Choroid plexus epithelial cell (primary cell): Measurements from ENCODE around the gene IKBKE.

ENCODE experiments used
- DNase-seq: peaks from one replicate; pipeline ENCODE4 v3.0.0-alpha.2; 2010; ENCODE audit warnings: low read depth
- H3K4me3 ChIP-seq: 2 replicates; pipeline ENCODE4 v1.5.1; 2011; ENCODE audit warnings: low read depth, mild to moderate bottlenecking, control low read depth, low read length, moderate library complexity
- CTCF ChIP-seq: conservative IDR thresholded peaks from 2 replicates; pipeline ENCODE4 v1.5.1; 2011; ENCODE audit warnings: low read depth, mild to moderate bottlenecking, control low read depth, inconsistent platforms, low read length, moderate library complexity

IKBKE gene

DNA sequence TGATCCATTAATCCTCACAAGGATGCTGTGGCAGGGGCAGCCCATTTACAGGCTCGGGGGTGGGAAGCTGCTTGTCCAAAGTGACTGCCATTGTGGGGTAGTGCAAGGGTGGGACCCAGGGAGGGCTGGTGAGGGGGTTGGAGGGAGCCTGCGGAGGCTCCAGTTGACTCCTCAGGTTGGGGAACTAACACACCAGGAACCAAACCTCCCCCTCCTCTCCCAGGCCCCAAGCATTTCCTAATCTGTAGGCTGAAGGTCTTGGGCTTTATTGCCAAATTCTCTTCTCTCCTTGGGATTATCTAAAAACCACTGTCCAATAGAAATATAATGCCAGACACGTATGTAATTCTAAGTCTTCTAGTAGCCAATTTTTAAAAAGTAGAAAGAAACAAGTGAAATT lies 18.2 kb downstream of the IKBKE start:
- TF ChIP-seq CTCF: no peak
- H3K4me3 ChIP-seq: no peak overlapping the region
- no peak for DNase-seq

DNA sequence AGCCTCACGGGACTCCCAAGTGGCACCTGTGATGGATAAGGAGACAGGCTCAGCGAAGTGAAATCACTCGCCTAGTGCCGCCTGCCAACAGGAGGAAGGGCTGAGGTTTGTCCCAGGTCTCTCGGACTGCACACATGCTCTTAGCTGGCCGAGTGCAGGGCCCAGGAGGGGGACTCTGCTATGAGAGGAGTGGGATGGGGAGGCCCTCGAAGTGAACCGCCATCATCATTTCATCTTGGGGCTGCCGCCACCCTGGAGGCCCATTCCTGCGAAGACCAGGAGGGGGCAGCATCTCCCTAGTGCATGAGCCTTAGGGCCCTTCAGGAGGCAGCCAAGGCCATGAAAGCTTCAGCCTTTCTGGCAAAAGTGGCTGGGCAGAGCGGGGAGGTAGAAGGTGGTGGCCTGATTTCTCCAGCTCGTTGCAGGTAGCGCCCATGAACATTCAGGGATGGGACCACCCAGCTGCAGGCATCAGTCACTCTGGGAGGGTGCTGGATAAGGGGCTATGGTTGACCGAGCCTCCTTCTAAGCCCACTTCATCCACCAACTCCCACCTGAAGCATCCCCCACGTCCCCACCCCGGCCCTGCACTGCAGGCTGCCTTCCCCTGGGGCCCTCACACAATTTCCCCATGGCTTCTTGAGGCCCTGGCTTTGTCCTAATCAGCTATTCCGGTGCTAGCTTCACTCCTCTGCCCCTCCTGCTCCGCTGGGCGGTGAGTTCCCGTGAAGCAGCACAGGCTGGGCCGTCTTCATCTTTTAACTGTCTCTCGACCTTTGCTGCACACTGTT lies 19.9 kb downstream of the IKBKE start:
- no peak overlapping the region for H3K4me3 ChIP-seq
- peak; percentile 86 for DNase-seq
- TF ChIP-seq CTCF: peak; percentile 99

DNA sequence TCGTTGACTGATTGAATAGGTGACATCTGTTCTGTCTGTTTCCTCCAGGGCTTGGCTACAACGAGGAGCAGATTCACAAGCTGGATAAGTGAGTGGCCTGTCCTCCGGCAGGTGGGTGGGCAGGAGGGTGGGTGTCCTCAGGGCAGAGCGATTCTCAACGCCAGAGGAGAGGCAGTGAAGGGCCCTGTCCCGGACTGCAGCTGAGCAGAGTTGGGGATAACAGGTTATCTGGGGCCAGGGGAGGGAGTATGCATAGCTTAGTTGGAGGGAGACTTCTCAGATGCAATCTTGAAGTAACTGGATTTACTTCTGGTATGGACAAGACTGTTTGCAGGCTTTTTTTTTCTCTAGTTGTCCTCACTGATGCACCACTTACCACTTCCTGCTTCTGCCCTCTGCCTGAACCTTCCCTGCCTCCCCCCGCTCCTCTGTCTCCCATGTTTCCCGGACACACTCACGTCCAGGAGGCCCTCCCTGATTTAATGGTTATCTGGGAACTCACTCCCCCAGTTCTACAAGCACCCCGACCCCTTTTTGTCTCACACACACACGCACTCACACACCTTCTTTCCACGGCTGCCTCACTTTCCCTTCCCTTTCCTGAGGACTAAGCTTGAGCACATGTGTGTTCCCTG lies 20.6 kb downstream of the IKBKE start:
- no peak overlapping the region for H3K4me3 ChIP-seq
- peak; percentile 88 for DNase-seq
- TF ChIP-seq CTCF: no peak

DNA sequence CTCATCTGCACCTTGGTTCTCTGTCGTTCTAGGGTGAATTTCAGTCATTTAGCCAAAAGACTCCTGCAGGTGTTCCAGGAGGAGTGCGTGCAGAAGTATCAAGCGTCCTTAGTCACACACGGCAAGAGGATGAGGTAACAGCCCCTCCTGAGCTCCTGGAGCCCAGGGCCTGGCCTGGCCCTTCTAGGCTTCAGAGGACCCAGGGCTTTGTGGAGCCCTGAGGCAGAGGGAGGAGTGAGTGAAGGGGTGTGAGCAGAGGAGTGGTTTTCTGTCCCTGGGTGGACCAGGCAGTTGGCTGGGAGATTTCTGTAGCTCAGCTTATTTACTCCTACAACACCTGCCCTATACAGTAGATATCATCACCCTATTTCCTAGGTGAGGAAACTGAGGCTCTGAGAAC lies 21.3 kb downstream of the IKBKE start:
- no peak overlapping the region for H3K4me3 ChIP-seq
- no peak for DNase-seq
- no peak for TF ChIP-seq CTCF

DNA sequence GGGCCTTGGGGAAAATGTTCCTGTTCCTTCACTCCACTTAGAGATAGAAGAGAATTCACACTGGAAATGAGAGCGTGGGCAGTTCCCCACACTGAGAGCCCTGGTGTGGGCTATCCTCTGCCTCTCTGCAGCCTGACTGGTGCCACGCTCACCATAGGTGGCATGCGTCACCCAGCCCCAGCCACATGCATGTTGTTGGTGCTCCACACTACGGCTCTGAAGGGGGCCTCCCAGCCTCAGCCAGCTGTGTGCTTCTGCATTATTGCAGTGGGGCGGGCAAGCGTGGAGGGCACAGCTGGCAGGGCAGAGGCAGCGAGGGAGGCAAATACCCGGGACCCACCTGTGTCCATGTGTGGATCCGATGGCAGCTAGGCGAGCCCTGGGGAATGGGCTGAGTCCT lies 22.3 kb downstream of the IKBKE start:
- H3K4me3 ChIP-seq: no peak overlapping the region
- no peak for TF ChIP-seq CTCF
- DNase-seq: no peak

DNA sequence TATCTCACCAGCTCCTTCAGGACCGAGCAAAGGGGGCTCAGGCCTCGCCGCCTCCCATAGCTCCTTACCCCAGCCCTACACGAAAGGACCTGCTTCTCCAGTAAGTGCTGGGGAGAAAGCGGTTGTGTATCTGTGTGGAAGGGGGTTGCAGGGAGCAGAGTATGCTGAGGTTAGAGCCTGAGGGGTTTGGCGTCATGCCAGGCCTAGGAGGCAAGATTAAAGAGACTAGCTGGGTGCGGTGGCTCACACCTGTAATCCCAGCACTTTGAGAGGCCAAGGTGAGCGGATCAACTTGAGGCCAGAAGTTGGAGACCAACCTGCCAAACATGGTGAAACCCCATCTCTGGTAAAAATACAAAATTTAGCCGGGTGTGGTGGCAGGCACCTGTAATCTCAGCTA lies 23.0 kb downstream of the IKBKE start:
- DNase-seq: no peak
- no peak overlapping the region for H3K4me3 ChIP-seq
- TF ChIP-seq CTCF: no peak

GRCh38 chr1:206495011-206495461 lies 24.8 kb downstream of the IKBKE start:
- no peak for TF ChIP-seq CTCF

More at GRCh38 chr1:206495011-206495461, 24.8 kb downstream of the IKBKE start:
- H3K4me3 ChIP-seq: no peak overlapping the region
- no peak for DNase-seq
